HUES6 (cell line): ENCODE measurements around the gene PLGLB2.
"Not testable (repeated sequence)": the region's sequence is repeated elsewhere in the genome, so short reads cannot be mapped to it uniquely, and the experiment has no call there.

ENCODE experiments used
- H3K27ac ChIP-seq: 2 replicates; pipeline ENCODE4 v1.7.0; 2013; ENCODE audit warnings: low read depth, mild to moderate bottlenecking, low read length, inconsistent platforms
- H3K27me3 ChIP-seq: 2 replicates; pipeline ENCODE4 v1.6.1; 2013; ENCODE audit warnings: low read length; ENCODE audit not compliant: control insufficient read depth, insufficient read depth
- H3K36me3 ChIP-seq: 2 replicates; pipeline ENCODE4 v1.6.1; 2013; ENCODE audit warnings: low read length; ENCODE audit not compliant: control insufficient read depth, insufficient read depth
- H3K4me1 ChIP-seq: 2 replicates; pipeline ENCODE4 v1.6.1; 2013; ENCODE audit warnings: low read length; ENCODE audit not compliant: control insufficient read depth, insufficient read depth
- H3K4me3 ChIP-seq: 2 replicates; pipeline ENCODE4 v1.5.1; 2013; ENCODE audit warnings: low read depth, low read length
- H3K9ac ChIP-seq: one replicate; pipeline ENCODE4 v1.6.1; 2013; ENCODE audit warnings: mild to moderate bottlenecking, low read length
- H3K9me3 ChIP-seq: 2 replicates; pipeline ENCODE4 v1.6.1; 2013; ENCODE audit warnings: low read depth, low read length; ENCODE audit not compliant: control insufficient read depth, insufficient read depth

The PLGLB2 gene

GRCh38 chr2:87747791-87748190 is at the start of gene PLGLB2:
TSS of gene PLGLB2 (plus strand) at chr2:87748087. CDS start at chr2:87748154, 67 bp downstream.
- not testable (repeated sequence) for H3K36me3 ChIP-seq, H3K27me3 ChIP-seq, H3K27ac ChIP-seq, H3K4me3 ChIP-seq, H3K4me1 ChIP-seq, H3K9ac ChIP-seq, H3K9me3 ChIP-seq

DNA sequence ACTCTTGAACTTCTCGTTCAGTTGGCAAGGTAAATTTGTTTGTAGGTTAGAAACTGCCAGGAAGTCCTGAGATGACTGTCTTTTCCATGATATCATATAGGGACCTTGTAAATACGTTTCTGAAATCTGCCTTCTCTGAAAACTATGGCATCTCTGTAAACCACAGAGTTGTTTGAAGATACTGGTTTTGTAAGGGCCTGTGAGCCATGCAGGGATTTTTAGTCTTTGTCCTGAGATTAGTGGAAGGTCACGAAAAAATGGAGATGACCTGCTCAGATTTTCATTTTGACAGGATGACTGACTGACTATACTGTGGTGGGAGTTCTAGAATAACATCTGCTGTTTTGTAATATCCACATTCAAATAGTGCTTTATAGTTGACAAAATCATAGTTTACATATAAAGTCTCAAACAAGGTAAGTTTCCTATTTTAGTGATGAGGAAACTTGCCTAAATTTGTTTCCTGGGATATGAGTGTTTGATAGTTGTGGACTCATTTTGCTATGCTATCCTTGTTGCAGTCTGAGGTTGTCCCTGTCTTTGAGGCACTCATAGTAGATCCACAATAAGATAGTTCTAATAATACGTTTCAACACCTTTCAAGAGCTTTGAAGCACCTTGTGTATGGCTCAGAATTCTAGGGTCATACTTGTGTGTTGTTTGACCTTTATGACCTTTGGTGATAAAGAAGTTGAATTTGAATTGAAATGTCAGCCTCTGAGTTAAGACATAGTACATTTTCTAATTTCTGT is 43.1 kb upstream of the PLGLB2 start:
- not testable (repeated sequence) for H3K4me3 ChIP-seq, H3K27me3 ChIP-seq, H3K4me1 ChIP-seq, H3K9me3 ChIP-seq, H3K9ac ChIP-seq, H3K36me3 ChIP-seq, H3K27ac ChIP-seq

GRCh38 chr2:87708368-87708767 is 39.5 kb upstream of the PLGLB2 start:
- H3K27me3 ChIP-seq, H3K36me3 ChIP-seq, H3K4me3 ChIP-seq, H3K9me3 ChIP-seq, H3K4me1 ChIP-seq, H3K27ac ChIP-seq, H3K9ac ChIP-seq: not testable (repeated sequence)

DNA sequence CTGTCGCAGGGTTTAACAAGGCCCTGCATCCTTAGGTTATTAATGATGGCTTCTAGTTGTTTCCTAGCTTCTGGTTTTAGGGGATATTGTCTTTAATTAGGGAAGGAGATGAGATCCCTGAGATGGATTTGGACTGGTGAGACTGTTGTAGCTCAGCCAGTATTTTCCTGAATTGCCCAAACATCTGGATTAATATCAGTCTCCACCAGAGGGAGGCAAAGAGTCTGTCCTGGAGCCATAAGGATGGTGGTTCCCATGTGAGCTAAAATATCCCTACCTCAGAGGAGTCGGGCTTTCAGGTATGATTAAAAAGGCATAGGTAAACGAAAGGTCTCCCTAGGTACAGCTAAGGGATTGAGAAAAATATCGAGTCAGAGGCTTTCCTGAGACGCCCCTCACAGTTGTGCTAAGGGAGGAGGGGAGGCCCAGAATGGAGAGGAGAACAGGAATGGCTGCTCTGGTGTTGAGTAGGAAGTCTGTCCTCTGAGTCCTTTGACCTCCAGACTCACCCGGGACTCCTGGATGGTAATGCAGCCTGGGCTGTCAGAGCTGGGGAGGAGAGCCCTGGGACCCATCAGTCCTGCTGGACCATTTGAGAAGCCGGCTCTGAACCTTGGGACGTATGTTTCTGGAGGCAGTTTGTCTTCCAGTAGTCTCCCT is 19.8 kb upstream of the PLGLB2 start:
- H3K4me3 ChIP-seq, H3K27me3 ChIP-seq: not testable (repeated sequence)

GRCh38 chr2:87740928-87741327 is 7.0 kb upstream of the PLGLB2 start:
- H3K27me3 ChIP-seq, H3K4me1 ChIP-seq, H3K9me3 ChIP-seq, H3K9ac ChIP-seq, H3K36me3 ChIP-seq, H3K27ac ChIP-seq, H3K4me3 ChIP-seq: not testable (repeated sequence)

More for the DNA sequence above, 19.8 kb upstream of the PLGLB2 start:
- not testable (repeated sequence) for H3K27ac ChIP-seq, H3K4me1 ChIP-seq, H3K9me3 ChIP-seq, H3K9ac ChIP-seq, H3K36me3 ChIP-seq

DNA sequence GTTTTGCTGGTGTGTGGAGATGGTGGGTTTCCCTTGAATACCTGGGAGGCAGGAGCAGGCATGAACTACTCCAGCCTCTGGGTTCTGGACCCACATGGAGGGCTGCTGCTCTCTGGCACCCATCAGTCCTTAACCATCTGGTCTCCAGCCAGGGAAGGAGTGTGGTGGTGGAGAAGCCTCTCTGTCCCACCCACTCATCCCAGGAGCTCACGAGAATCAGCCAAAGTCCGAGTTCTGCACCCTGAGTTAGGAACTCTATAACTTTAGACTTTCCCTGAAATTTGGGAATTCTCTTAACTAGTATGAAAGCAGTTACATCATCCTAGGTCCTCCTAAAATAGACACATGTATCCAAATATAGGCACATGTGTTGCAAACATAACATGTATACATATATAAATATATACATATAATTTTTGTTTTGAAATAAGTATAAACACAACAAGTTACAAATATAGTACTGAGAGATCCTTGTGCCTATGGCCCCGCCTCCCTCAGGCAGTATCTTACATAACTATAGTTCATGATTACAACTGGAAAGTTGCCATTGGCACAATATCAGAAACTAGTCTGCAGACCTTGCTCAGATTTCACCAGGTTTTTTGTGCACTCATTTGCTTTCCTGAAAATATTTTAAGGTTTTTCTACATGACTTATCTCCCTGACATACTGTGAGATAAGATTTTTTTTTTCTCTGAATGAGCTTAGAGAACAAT is 5.3 kb upstream of the PLGLB2 start:
- not testable (repeated sequence) for H3K4me3 ChIP-seq, H3K9me3 ChIP-seq, H3K9ac ChIP-seq, H3K27me3 ChIP-seq, H3K4me1 ChIP-seq, H3K27ac ChIP-seq, H3K36me3 ChIP-seq

GRCh38 chr2:87743638-87744037 is 4.2 kb upstream of the PLGLB2 start:
- H3K9ac ChIP-seq, H3K4me1 ChIP-seq, H3K36me3 ChIP-seq, H3K4me3 ChIP-seq, H3K27me3 ChIP-seq, H3K9me3 ChIP-seq, H3K27ac ChIP-seq: not testable (repeated sequence)

GRCh38 chr2:87745353-87745951 is 2.4 kb upstream of the PLGLB2 start:
- H3K27me3 ChIP-seq, H3K4me1 ChIP-seq, H3K9me3 ChIP-seq: not testable (repeated sequence)

DNA sequence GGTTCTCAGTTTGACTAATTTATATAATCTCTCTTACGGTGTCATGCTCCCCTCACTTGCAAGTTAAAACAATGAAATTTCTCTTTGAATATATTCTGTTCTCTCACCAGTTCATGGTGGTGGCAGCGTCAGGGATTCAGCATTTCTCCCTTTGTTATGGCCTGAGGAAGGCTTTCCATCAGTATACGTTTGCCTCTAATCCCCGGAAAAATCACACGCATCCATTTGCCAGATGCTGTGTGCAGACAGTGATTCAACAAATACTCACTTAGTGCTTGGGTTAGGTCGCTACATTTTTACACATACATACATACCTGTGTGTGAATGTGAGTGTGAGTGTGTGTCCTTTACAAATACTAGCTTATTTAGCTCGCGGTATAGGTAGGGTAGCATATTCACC is 637 bp downstream of the PLGLB2 start:
- not testable (repeated sequence) for H3K4me3 ChIP-seq, H3K4me1 ChIP-seq, H3K9ac ChIP-seq, H3K27me3 ChIP-seq, H3K9me3 ChIP-seq, H3K27ac ChIP-seq, H3K36me3 ChIP-seq

More at GRCh38 chr2:87745353-87745951, 2.4 kb upstream of the PLGLB2 start:
- H3K36me3 ChIP-seq, H3K27ac ChIP-seq, H3K4me3 ChIP-seq, H3K9ac ChIP-seq: not testable (repeated sequence)

DNA sequence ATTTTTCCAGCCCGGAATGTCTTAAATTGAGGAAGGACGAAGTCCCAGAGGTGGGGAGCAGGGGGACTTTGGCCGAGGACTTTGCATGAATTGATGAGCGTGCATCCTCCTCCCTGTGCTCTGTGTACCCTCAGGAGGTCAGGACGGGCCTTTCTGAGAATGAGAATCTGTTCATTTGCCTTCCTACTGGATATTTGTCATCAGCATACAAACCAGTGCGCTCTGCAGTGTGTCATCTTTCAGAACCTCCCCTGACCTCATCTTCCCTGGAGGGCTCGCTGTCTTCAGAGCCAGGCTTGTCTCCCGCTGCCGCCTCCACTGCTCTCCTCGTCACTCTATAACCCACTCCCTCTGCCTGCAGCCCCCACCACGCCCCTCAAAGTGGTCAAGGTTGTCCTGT is 2.7 kb downstream of the PLGLB2 start:
- H3K4me3 ChIP-seq, H3K36me3 ChIP-seq, H3K9ac ChIP-seq, H3K27me3 ChIP-seq, H3K27ac ChIP-seq, H3K4me1 ChIP-seq, H3K9me3 ChIP-seq: not testable (repeated sequence)

DNA sequence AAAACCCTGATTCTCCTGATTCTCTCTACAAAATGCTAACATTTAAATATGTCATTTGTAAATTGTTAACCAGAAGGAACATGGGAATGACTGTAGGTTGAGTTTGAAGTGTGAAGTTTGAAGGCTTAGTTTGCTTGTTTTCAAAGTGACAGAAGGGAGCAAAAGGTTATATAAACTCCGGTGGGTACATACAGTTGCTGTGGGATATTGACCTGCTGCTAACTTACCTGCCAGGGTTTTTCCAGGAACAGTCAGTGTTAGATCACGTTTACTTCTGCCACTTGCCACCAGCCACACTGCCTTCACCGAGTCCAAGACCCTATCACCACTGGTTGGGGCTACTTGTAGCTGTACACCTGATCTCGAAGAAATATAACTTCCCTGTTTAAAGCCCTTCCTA is 6.9 kb downstream of the PLGLB2 start:
- not testable (repeated sequence) for H3K4me3 ChIP-seq, H3K4me1 ChIP-seq, H3K27me3 ChIP-seq

More for the DNA sequence above, 6.9 kb downstream of the PLGLB2 start:
- H3K9ac ChIP-seq, H3K36me3 ChIP-seq, H3K9me3 ChIP-seq, H3K27ac ChIP-seq: not testable (repeated sequence)
